ENCODE measurements around the gene CSPG4. TPM values are rescaled to one million over a fixed set of nuclear protein-coding genes. Genes with fewer than 3 reads are reported as not detected.
"Not testable (repeated sequence)": the region's sequence is repeated elsewhere in the genome, so short reads cannot be mapped to it uniquely, and the experiment has no call there.

The CSPG4 gene
- total and polyA plus RNA-seq, 2 donors = 30.6 to 63.8 TPM

DNA sequence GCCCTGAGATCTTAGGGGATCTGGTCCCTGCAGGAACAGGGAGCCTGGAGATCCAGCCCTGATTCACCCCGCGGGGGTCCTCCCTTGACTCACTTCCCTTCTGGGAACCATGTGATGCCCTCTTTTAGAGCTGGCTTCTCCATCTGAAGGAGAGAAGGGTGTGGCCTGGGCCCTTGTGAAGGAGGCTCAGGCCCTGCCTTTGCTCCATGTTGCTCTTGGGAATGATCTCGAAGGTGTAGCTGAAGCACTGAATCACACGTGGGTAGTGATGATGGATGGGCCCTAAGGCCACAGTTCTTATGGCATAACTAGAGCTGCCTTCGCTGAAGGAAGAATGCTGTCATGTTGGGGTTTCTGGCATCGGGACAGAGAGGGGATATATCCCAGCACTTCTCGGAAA is 1.2 kb downstream of the CSPG4 start:
- H3K4me1 ChIP-seq (ENCODE audit: insufficient read depth); H3K36me3 ChIP-seq (ENCODE audit: insufficient read depth); H3K27ac ChIP-seq (ENCODE audit: low read depth); H3K4me3 ChIP-seq (ENCODE audit: low read depth, low read length); DNase-seq (ENCODE audit: extremely low spot score): not testable (repeated sequence)
- WGBS = 33% methylated on average over 7 of the region's 7 CpGs

- H3K27ac ChIP-seq (ENCODE audit: low read depth); H3K4me3 ChIP-seq (ENCODE audit: low read depth, low read length); DNase-seq (ENCODE audit: extremely low spot score); H3K4me1 ChIP-seq (ENCODE audit: insufficient read depth); H3K36me3 ChIP-seq (ENCODE audit: insufficient read depth): not testable (repeated sequence)
- 66% methylated on average over 5 of the region's 5 CpGs for WGBS
These were observed 1.8 kb downstream of the CSPG4 start for GRCh38 chr15:75710874-75711273.

DNA sequence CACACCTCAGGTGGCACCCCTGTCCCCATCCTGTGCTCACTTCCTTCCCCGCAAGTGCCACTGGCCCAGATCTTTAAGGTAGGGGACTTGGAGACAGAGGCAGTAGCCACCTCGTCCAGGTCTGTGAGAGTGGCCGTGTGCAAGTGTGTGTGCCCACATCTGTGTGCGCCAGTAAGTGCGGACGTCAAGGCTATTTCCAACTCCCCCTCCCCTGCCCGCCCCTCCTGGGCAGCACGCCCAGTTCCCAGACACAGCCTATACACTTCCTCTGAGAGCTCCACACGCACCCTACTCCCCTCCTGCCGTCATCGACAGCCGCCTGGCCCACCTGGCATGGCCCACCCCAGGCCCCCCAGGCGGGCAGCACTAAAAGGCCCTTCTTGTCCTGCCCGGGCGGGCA is 3.2 kb downstream of the CSPG4 start:
- WGBS = 21% methylated on average over 13 of the region's 15 CpGs
- H3K4me3 ChIP-seq (ENCODE audit: low read depth, low read length); DNase-seq (ENCODE audit: extremely low spot score); H3K4me1 ChIP-seq (ENCODE audit: insufficient read depth); H3K27ac ChIP-seq (ENCODE audit: low read depth); H3K36me3 ChIP-seq (ENCODE audit: insufficient read depth): not testable (repeated sequence)

- WGBS = 48% methylated on average over 2 of the region's 2 CpGs
These were observed 6.0 kb downstream of the CSPG4 start for GRCh38 chr15:75706682-75706954.

GRCh38 chr15:75705854-75706681 is 6.6 kb downstream of the CSPG4 start:
- Histone ChIP-seq H3K36me3 (ENCODE audit: insufficient read depth) (no peaks in the 10 kb centered on the region), H3K4me1 (ENCODE audit: insufficient read depth) (no peaks in the 10 kb centered on the region), H3K4me3 (ENCODE audit: low read depth, low read length) (no peak overlapping the region), H3K27ac (ENCODE audit: low read depth) (no peak overlapping the region)
- 73% methylated on average over 14 of the region's 14 CpGs for WGBS
- no peak for DNase-seq (ENCODE audit: extremely low spot score)

More at GRCh38 chr15:75706682-75706954, 6.0 kb downstream of the CSPG4 start:
- H3K4me1 ChIP-seq (ENCODE audit: insufficient read depth) = no peaks in the 10 kb centered on the region
- H3K27ac ChIP-seq (ENCODE audit: low read depth) = no peak overlapping the region
- H3K36me3 ChIP-seq (ENCODE audit: insufficient read depth) = no peaks in the 10 kb centered on the region
- no peak for DNase-seq (ENCODE audit: extremely low spot score)
- no peak overlapping the region for H3K4me3 ChIP-seq (ENCODE audit: low read depth, low read length)

DNA sequence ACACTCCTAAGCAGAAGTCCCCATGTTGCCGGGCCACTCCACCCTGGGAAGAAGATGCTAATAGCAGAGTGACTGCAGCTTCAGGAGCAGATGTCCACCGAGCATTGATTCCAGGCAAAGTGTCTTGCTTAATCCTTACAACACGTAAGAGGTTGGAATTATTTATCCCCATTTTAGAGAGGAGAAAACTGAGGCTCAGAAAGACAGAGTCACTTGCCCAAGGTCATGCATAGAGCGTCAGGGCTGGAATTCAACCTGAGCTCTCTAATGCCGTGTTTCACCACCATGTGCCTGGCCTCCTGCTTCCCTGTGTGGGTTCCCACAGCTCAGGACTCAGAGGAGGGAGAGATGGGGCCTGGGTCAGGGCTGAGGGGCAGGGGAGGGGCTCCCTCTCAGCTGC is 7.3 kb downstream of the CSPG4 start:
- H3K4me1 ChIP-seq (ENCODE audit: insufficient read depth); H3K4me3 ChIP-seq (ENCODE audit: low read depth, low read length); H3K36me3 ChIP-seq (ENCODE audit: insufficient read depth); H3K27ac ChIP-seq (ENCODE audit: low read depth); DNase-seq (ENCODE audit: extremely low spot score): not testable (repeated sequence)
- WGBS = 78% methylated on average over 5 of the region's 5 CpGs

DNA sequence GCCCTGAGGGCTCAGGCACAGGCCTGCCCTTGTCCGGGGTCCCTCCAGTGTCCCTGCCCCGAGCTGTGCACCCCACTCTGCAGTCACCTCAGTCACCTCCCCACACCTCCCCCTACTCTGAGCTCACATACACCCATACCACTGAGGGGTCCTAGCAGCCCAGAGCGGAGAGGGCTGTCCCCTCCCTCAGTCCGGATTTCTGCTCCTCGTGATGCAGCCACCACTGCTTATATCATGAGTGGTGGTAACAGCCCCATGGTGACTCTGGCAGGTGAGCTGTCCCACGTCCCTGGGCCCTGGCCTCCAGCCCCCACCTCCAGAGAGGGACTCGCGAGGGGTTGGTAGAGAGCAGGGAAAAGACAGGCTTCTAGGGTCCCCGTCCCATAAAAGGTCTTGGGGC is 8.0 kb downstream of the CSPG4 start:
- no peak overlapping the region for H3K4me3 ChIP-seq (ENCODE audit: low read depth, low read length)

DNA sequence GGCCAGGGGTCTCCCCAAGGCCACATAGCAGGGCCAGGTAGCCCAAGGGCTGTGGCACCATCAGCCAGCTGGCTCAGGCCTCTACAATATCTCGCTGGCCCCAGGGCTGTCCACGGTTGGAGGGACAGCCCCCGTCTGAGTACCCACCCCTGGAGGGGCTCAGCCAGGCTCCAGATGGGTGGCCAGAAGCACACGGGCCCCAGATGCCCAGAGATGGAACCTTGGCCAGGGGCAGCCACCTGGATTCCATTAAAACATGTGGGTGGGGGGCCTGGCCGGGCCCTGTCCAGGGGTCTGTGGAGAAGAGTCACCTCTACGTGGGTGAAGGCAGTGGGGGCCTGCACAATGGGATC is 8.4 kb downstream of the CSPG4 start:
- H3K27ac ChIP-seq (ENCODE audit: low read depth) = no peak overlapping the region
- 59% methylated on average over 6 of the region's 6 CpGs for WGBS
- no peaks in the 10 kb centered on the region for H3K36me3 ChIP-seq (ENCODE audit: insufficient read depth)
- no peaks in the 10 kb centered on the region for H3K4me1 ChIP-seq (ENCODE audit: insufficient read depth)
- DNase-seq (ENCODE audit: extremely low spot score) = no peak
- no peak overlapping the region for H3K4me3 ChIP-seq (ENCODE audit: low read depth, low read length)

More for the DNA sequence above, 8.0 kb downstream of the CSPG4 start:
- no peak for DNase-seq (ENCODE audit: extremely low spot score)
- Histone ChIP-seq H3K27ac (ENCODE audit: low read depth) (no peak overlapping the region), H3K4me1 (ENCODE audit: insufficient read depth) (no peaks in the 10 kb centered on the region), H3K36me3 (ENCODE audit: insufficient read depth) (no peaks in the 10 kb centered on the region)
- WGBS = 89% methylated on average over 9 of the region's 9 CpGs

- DNase-seq (ENCODE audit: extremely low spot score); H3K4me3 ChIP-seq (ENCODE audit: low read depth, low read length); H3K27ac ChIP-seq (ENCODE audit: low read depth); H3K4me1 ChIP-seq (ENCODE audit: insufficient read depth); H3K36me3 ChIP-seq (ENCODE audit: insufficient read depth): not testable (repeated sequence)
- WGBS = 70% methylated on average over 9 of the region's 18 CpGs
These were observed 9.0 kb downstream of the CSPG4 start for GRCh38 chr15:75703440-75704262.

DNA sequence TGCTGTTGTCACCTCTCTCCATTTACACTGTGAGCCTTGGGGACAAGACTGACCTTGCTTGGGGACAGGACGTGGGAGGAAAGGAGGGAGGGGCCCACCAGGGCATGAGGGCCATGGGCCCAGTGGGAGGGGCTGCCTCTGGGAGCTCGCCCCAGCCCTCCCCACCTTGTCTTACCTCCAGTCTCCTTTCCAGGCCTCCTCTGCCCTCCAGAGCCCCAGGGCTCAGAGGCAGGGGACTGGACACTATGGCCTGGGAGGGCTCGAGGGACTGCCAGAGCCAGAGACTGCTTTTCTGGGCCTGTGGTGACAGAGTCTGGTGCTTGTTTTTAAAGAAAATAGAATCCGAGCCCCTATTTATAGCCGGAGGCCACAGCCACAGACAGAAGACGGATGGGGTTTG is 10.2 kb downstream of the CSPG4 start:
- Histone ChIP-seq H3K27ac (ENCODE audit: low read depth) (no peak overlapping the region), H3K36me3 (ENCODE audit: insufficient read depth) (no peaks in the 10 kb centered on the region), H3K4me3 (ENCODE audit: low read depth, low read length) (no peak overlapping the region), H3K4me1 (ENCODE audit: insufficient read depth) (no peaks in the 10 kb centered on the region)
- DNase-seq (ENCODE audit: extremely low spot score) = no peak
- WGBS = 55% methylated on average over 6 of the region's 6 CpGs

- 67% methylated on average over 13 of the region's 13 CpGs for WGBS
- not testable (repeated sequence) for H3K27ac ChIP-seq (ENCODE audit: low read depth); H3K4me1 ChIP-seq (ENCODE audit: insufficient read depth); H3K36me3 ChIP-seq (ENCODE audit: insufficient read depth); H3K4me3 ChIP-seq (ENCODE audit: low read depth, low read length); DNase-seq (ENCODE audit: extremely low spot score)
These were observed 11.3 kb downstream of the CSPG4 start for GRCh38 chr15:75701071-75702003.

- not testable (repeated sequence) for H3K4me3 ChIP-seq (ENCODE audit: low read depth, low read length); H3K36me3 ChIP-seq (ENCODE audit: insufficient read depth); DNase-seq (ENCODE audit: extremely low spot score); H3K4me1 ChIP-seq (ENCODE audit: insufficient read depth)
- 6% methylated on average over 14 of the region's 17 CpGs for WGBS
- peak overlapping the region; percentile 45 for H3K27ac ChIP-seq (ENCODE audit: low read depth)
These were observed 12.4 kb downstream of the CSPG4 start for GRCh38 chr15:75699961-75700874.

- DNase-seq (ENCODE audit: extremely low spot score) = not testable (repeated sequence)
- 54% methylated on average over 7 of the region's 7 CpGs for WGBS
These were observed 13.1 kb downstream of the CSPG4 start for GRCh38 chr15:75699517-75699916.

More at GRCh38 chr15:75699517-75699916, 13.1 kb downstream of the CSPG4 start:
- H3K36me3 ChIP-seq (ENCODE audit: insufficient read depth); H3K4me3 ChIP-seq (ENCODE audit: low read depth, low read length); H3K4me1 ChIP-seq (ENCODE audit: insufficient read depth): not testable (repeated sequence)
- H3K27ac ChIP-seq (ENCODE audit: low read depth) = peak overlapping the region; percentile 18
